H1 (cell line): ENCODE measurements around the gene ADAMTS4. TPM values are rescaled to one million over a fixed set of nuclear protein-coding genes. Genes with fewer than 3 reads are reported as not detected.

Experiments
- CTCF ChIA-PET: fragments of 300-600 bp; sonication (Branson Sonifier 250); formaldehyde crosslinking; loops from one replicate; lab custom pipeline; 2021; ENCODE audit not compliant: partially characterized antibody; lab: Charles Lee
- POLR2A ChIA-PET: fragments of 300-600 bp; sonication (Branson Sonifier 250); formaldehyde crosslinking; loops from one replicate; lab custom pipeline; 2021; ENCODE audit warnings: inconsistent platforms; ENCODE audit not compliant: partially characterized antibody; lab: Charles Lee
- DNase-seq, 2 experiments: peaks; one replicate each; pipeline versions ENCODE4 v3.0.0 to v3.0.0-alpha.2; 2010 to 2022; ENCODE audit warnings: low spot score in 2 of 2, low read depth in 1 of 2, mixed read lengths in 1 of 2
- FAIRE-seq: peaks from 2 replicates; lab custom pipeline; 2011; peaks lifted over from hg19 to GRCh38; lab: Jason Lieb, UNC
- H2AFZ ChIP-seq: 2 replicates; pipeline ENCODE4 v1.8.1; 2012; ENCODE audit warnings: low read length, inconsistent platforms
- H2AK5ac ChIP-seq: 2 replicates; pipeline ENCODE4 v1.6.1; 2013; ENCODE audit warnings: low read depth, low read length
- H2BK120ac ChIP-seq: replicated peaks from 2 replicates; pipeline ENCODE3; 2013; ENCODE audit warnings: low read depth, low read length, inconsistent platforms
- H2BK12ac ChIP-seq: 2 replicates; pipeline ENCODE4 v1.6.1; 2013; ENCODE audit warnings: low read depth, low read length
- H2BK15ac ChIP-seq: 2 replicates; pipeline ENCODE4 v1.6.1; 2013; ENCODE audit warnings: low read length
- H2BK20ac ChIP-seq: 2 replicates; pipeline ENCODE4 v1.6.1; 2013; ENCODE audit warnings: low read length
- H2BK5ac ChIP-seq: 2 replicates; pipeline ENCODE4 v1.6.1; 2013; ENCODE audit warnings: low read depth, low read length
- H3K14ac ChIP-seq: 2 replicates; pipeline ENCODE4 v1.6.1; 2013; ENCODE audit warnings: inconsistent platforms; ENCODE audit not compliant: insufficient read length
- H3K18ac ChIP-seq: 2 replicates; pipeline ENCODE4 v1.6.1; 2013; ENCODE audit warnings: low read length; ENCODE audit errors: extremely low read depth
- H3K23ac ChIP-seq: 2 replicates; pipeline ENCODE4 v1.6.1; 2013; ENCODE audit warnings: inconsistent platforms; ENCODE audit not compliant: insufficient read length
- H3K23me2 ChIP-seq: 2 replicates; pipeline ENCODE4 v1.6.1; 2013; ENCODE audit warnings: low read depth, low read length
- H3K27ac ChIP-seq: 2 replicates; pipeline ENCODE4 v1.6.1; 2011; ENCODE audit warnings: low read depth, low read length, inconsistent platforms
- H3K27me3 ChIP-seq, 4 experiments: replicated peaks in 1 of 4; 1 replicate in 1 of 4; 2 replicates in 3 of 4; pipeline versions ENCODE4 v1.6.1 to v1.8.1; 2011 to 2013; ENCODE audit warnings: low read length in 3 of 4, mild to moderate bottlenecking in 3 of 4, inconsistent platforms in 2 of 4, mixed read lengths in 2 of 4, moderate library complexity in 1 of 4; ENCODE audit not compliant: control insufficient read depth in 3 of 4, insufficient read depth in 3 of 4; ENCODE audit errors: extremely low read depth in 1 of 4
- H3K36me3 ChIP-seq, 4 experiments: 2 replicates each; pipeline versions ENCODE4 v1.6.1 to v1.8.1; 2011 to 2013; ENCODE audit warnings: mild to moderate bottlenecking in 4 of 4, low read length in 3 of 4, moderate library complexity in 2 of 4, control low read depth in 1 of 4, inconsistent platforms in 1 of 4; ENCODE audit not compliant: insufficient read depth in 4 of 4, control insufficient read depth in 2 of 4
- H3K4ac ChIP-seq: replicated peaks from 2 replicates; pipeline ENCODE3; 2013; ENCODE audit warnings: low read length, low read depth, mixed read lengths, inconsistent platforms; ENCODE audit not compliant: insufficient read length
- H3K4me1 ChIP-seq, 4 experiments: replicated peaks in 1 of 4; 1 replicate in 1 of 4; 2 replicates in 3 of 4; pipeline versions ENCODE4 v1.6.1 to v1.8.1; 2011 to 2013; ENCODE audit warnings: low read length in 3 of 4, inconsistent platforms in 2 of 4, mixed read lengths in 1 of 4; ENCODE audit not compliant: insufficient read depth in 4 of 4, control insufficient read depth in 3 of 4
- H3K4me2 ChIP-seq, 2 experiments: 2 replicates each; pipeline versions ENCODE4 v1.6.1 to v1.8.1; 2011 to 2013; ENCODE audit warnings: low read depth in 2 of 2, low read length in 2 of 2, control low read depth in 1 of 2, inconsistent platforms in 1 of 2, mild to moderate bottlenecking in 1 of 2; ENCODE audit not compliant: insufficient read depth in 1 of 2
- H3K4me3 ChIP-seq, 4 experiments: fragments of 200-600, 300-600 bp in 1 of 4; sonication (generic), shearing (Covaris generic), sonication (Bioruptor Twin) in 1 of 4; 2 replicates each; pipeline versions ENCODE4 v1.5.1 to v1.8.1; 2011 to 2016; ENCODE audit warnings: low read length in 4 of 4, low read depth in 3 of 4, control low read depth in 2 of 4, inconsistent platforms in 2 of 4, mild to moderate bottlenecking in 2 of 4, mixed read lengths in 1 of 4, moderate library complexity in 1 of 4; ENCODE audit not compliant: insufficient read depth in 2 of 4; ENCODE audit errors: extremely low read depth in 1 of 4
- H3K56ac ChIP-seq: replicated peaks from 2 replicates; pipeline ENCODE3; 2013; ENCODE audit warnings: low read depth, mild to moderate bottlenecking, mixed read lengths, low read length, inconsistent platforms; ENCODE audit not compliant: insufficient read length
- H3K79me1 ChIP-seq: 2 replicates; pipeline ENCODE4 v1.6.1; 2013; ENCODE audit warnings: low read depth, low read length, control low read depth
- H3K79me2 ChIP-seq, 2 experiments: 2 replicates each; pipeline versions ENCODE4 v1.6.1 to v1.8.1; 2012 to 2013; ENCODE audit warnings: low read length in 2 of 2, mild to moderate bottlenecking in 2 of 2, inconsistent platforms in 1 of 2; ENCODE audit not compliant: insufficient read depth in 2 of 2, control insufficient read depth in 1 of 2
- H3K9ac ChIP-seq, 4 experiments: replicated peaks in 1 of 4; 1 replicate in 1 of 4; 2 replicates in 3 of 4; pipeline versions ENCODE4 v1.6.1 to v1.8.1; 2011 to 2013; ENCODE audit warnings: low read depth in 3 of 4, low read length in 3 of 4, control low read depth in 2 of 4, mild to moderate bottlenecking in 2 of 4, moderate library complexity in 2 of 4, inconsistent platforms in 1 of 4; ENCODE audit errors: extremely low read depth in 1 of 4
- H3K9me3 ChIP-seq, 2 experiments: 2 replicates each; pipeline versions ENCODE4 v1.6.1 to v1.8.1; 2012 to 2013; ENCODE audit warnings: mild to moderate bottlenecking in 2 of 2, moderate library complexity in 2 of 2, control low read depth in 1 of 2, inconsistent platforms in 1 of 2, low read depth in 1 of 2, low read length in 1 of 2, mixed read lengths in 1 of 2; ENCODE audit not compliant: insufficient read depth in 2 of 2
- H4K20me1 ChIP-seq, 2 experiments: replicated peaks in 1 of 2; 2 replicates each; pipeline versions ENCODE3 to v1.8.1; 2011 to 2013; ENCODE audit warnings: inconsistent platforms in 2 of 2, low read length in 2 of 2, mild to moderate bottlenecking in 1 of 2; ENCODE audit not compliant: insufficient read depth in 2 of 2, control insufficient read depth in 1 of 2
- H4K5ac ChIP-seq: 2 replicates; pipeline ENCODE4 v1.6.1; 2013; ENCODE audit warnings: low read length, low read depth, mixed read lengths, inconsistent platforms; ENCODE audit not compliant: insufficient read length
- H4K8ac ChIP-seq: 2 replicates; pipeline ENCODE4 v1.8.0; 2013; ENCODE audit warnings: mild to moderate bottlenecking, moderate library complexity, low read length, inconsistent platforms; ENCODE audit not compliant: insufficient read depth; ENCODE audit errors: extremely low read depth
- H4K91ac ChIP-seq: replicated peaks from 2 replicates; pipeline ENCODE3; 2013; ENCODE audit warnings: low read length, mixed read lengths, inconsistent platforms; ENCODE audit not compliant: insufficient read length
- GTF2F1 ChIP-seq: IDR thresholded peaks from 2 replicates; pipeline ENCODE4 v1.6.1; 2012; ENCODE audit warnings: low read depth, low read length, improper control_type of control experiment, borderline replicate concordance
- POLR2AphosphoS5 ChIP-seq: IDR thresholded peaks from 2 replicates; pipeline ENCODE4 v1.6.1; 2011; ENCODE audit warnings: low read depth, low read length
- WGBS, 2 experiments: shearing (Covaris generic) in 1 of 2; methylation state at CpG; one replicate each; pipeline versions ENCODE4 v1.1.6 to v1.1.7; 2013 to 2015; ENCODE audit warnings: low lambda C conversion rate in 2 of 2, mixed read lengths in 2 of 2, inconsistent platforms in 1 of 2, low coverage in 1 of 2, missing lambda C conversion rate in 1 of 2; ENCODE audit not compliant: insufficient replicate concordance in 2 of 2, insufficient coverage in 1 of 2, insufficient read length in 1 of 2; ENCODE audit errors: extremely low coverage in 1 of 2, missing lambda C conversion rate in 1 of 2; 5-methylcytosine and 5-hydroxymethylcytosine counted together
- polyA plus RNA-seq, 7 experiments: library from polyadenylated mRNA; depleted of rRNA in 3 of 7; stranded (reverse) in 5 of 7; unstranded in 2 of 7; fragments of >200 nt in 5 of 7; fragments of 200-250 nt in 2 of 7; gene quantifications; 1 replicate in 5 of 7; 2 replicates in 1 of 7; 4 replicates in 1 of 7; pipeline versions ENCODE4 v1.2.1 to v1.2.3, GENCODE V29; 2011 to 2013; ENCODE audit warnings: missing spikeins in 2 of 7, mixed read lengths in 2 of 7
- total RNA-seq: library from RNA; stranded (reverse); fragmentation: NEBNext Ultra II Directional; extraction: Animal tissue kit (Norgen Biotek cat#: 25700); gene quantifications from 2 replicates; pipeline ENCODE4 v1.2.1, GENCODE V29; 2021

ADAMTS4 gene
- total and polyA plus RNA-seq, 2 of the 8 experiments (the other 6 are each of a cell fraction or from before 2014, with no cell fraction given), result 4.6 to 7.2 TPM

GRCh38 chr1:161162052-161162451 is 36.8 kb downstream of the ADAMTS4 start:
- Histone ChIP-seq H2BK15ac (no peak overlapping the region), H3K4ac (no peak overlapping the region), H4K5ac (no peak overlapping the region), H3K4me1 (peaks cover 0 to 20% (median 8%) of the 10 kb centered on the region in 4 experiments; a peak in 5 of 7 replicates), H2AFZ (no peak overlapping the region), H3K79me2 (no peaks in the 10 kb centered on the region; a peak in 1 of 4 replicates), H2BK12ac (no peak overlapping the region), H3K23me2 (peaks cover 17% of the 10 kb centered on the region), H3K4me3 (no peak overlapping the region), H3K23ac (no peak overlapping the region), H3K27me3 (no peaks in the 10 kb centered on the region), H3K9me3 (no peaks in the 10 kb centered on the region), H3K14ac (no peak overlapping the region), H3K4me2 (no peak overlapping the region), H3K36me3 (peaks cover 0 to 9% (median 7%) of the 10 kb centered on the region in 4 experiments; a peak in 5 of 8 replicates), H3K27ac (no peak overlapping the region), H2AK5ac (no peak overlapping the region), H2BK5ac (no peak overlapping the region), H4K20me1 (no peaks in the 10 kb centered on the region), H2BK20ac (no peak overlapping the region), H3K9ac (no peak overlapping the region), H3K79me1 (no peaks in the 10 kb centered on the region; the same call in 1 of the 2 replicates), H3K56ac (no peak overlapping the region), H3K18ac (no peak overlapping the region), H4K8ac (no peak overlapping the region), H4K91ac (no peak overlapping the region), H2BK120ac (no peak overlapping the region)
- ChIA-PET POLR2A (interaction anchor here (0.7 to 2.2 kb wide), 4 partner anchors 8 to 40 kb away, joined by 3 to 8 read pairs (median 4); partner anchors contain the start of genes DEDD, NDUFS2 and UFC1), CTCF (interaction anchor here (0.6 to 5.2 kb wide), 6 partner anchors 7 to 66 kb away, joined by 3 to 32 read pairs (median 3); partner anchors contain the start of gene UFC1)
- DNase-seq (no peak), FAIRE-seq (no peak)
- TF ChIP-seq GTF2F1, result no peak
- no peak for TF ChIP-seq POLR2AphosphoS5
- 87% methylated on average over 7 of the region's 7 CpGs; no CpG with 5 or more reads in 1 of the 2 experiments for WGBS, 2 experiments
